Lung (tissue), 12 donors: ENCODE data around the gene RBM20. TPM values are rescaled to one million over a fixed set of nuclear protein-coding genes. Genes with fewer than 3 reads are reported as not detected.

Source experiments
- ATAC-seq: fragments of 200-7000 bp; cut with Tn5 transposase; one replicate; pipeline ENCODE4 v1.9.1; 2020; ENCODE audit warnings: moderate number of reproducible peaks; ENCODE audit not compliant: insufficient read depth, low FRiP score
- DNase-seq, 3 donors: peaks; one replicate each; pipeline ENCODE4 v3.0.0-alpha.2; 2013 to 2017
- H3K27ac ChIP-seq, 2 donors: one replicate each; pipeline ENCODE4 v1.5.1; 2013; ENCODE audit warnings: mild to moderate bottlenecking in 2 of 2, moderate library complexity in 2 of 2, control low read depth in 1 of 2, inconsistent platforms in 1 of 2, low read depth in 1 of 2, low read length in 1 of 2
- H3K27me3 ChIP-seq, 3 donors: one replicate each; pipeline ENCODE4 v1.5.1; 2013; ENCODE audit warnings: low read length in 2 of 3; ENCODE audit not compliant: control insufficient read depth in 3 of 3, insufficient read depth in 3 of 3
- H3K36me3 ChIP-seq, 4 donors: one replicate each; pipeline ENCODE4 v1.5.1; 2013; ENCODE audit warnings: low read length in 4 of 4, mild to moderate bottlenecking in 1 of 4, moderate library complexity in 1 of 4; ENCODE audit not compliant: control insufficient read depth in 4 of 4, insufficient read depth in 4 of 4
- H3K4me1 ChIP-seq, 5 donors: one replicate each; pipeline ENCODE4 v1.5.1; 2013; ENCODE audit warnings: low read length in 5 of 5, mild to moderate bottlenecking in 2 of 5, moderate library complexity in 1 of 5; ENCODE audit not compliant: control insufficient read depth in 5 of 5, insufficient read depth in 5 of 5
- H3K4me3 ChIP-seq: one replicate; pipeline ENCODE4 v1.5.1; 2013; ENCODE audit warnings: mild to moderate bottlenecking, control low read depth, moderate library complexity
- H3K9ac ChIP-seq, 2 donors: one replicate each; pipeline ENCODE4 v1.5.1; 2013; ENCODE audit warnings: low read length in 2 of 2, control low read depth in 1 of 2; ENCODE audit not compliant: insufficient read depth in 1 of 2
- H3K9me3 ChIP-seq, 4 donors: one replicate each; pipeline ENCODE4 v1.5.1; 2013; ENCODE audit warnings: low read length in 3 of 4, mild to moderate bottlenecking in 1 of 4, moderate library complexity in 1 of 4; ENCODE audit not compliant: control insufficient read depth in 4 of 4, insufficient read depth in 3 of 4
- WGBS, 2 donors: extraction: QIAGEN DNeasy Blood & Tissue Kit; methylation state at CpG; one replicate each; pipeline ENCODE4 v1.1.7; 2013; 5-methylcytosine and 5-hydroxymethylcytosine counted together
- polyA plus RNA-seq, 2 donors: library from polyadenylated mRNA; stranded (reverse); fragments of 200-250 nt; gene quantifications; one replicate each; pipeline ENCODE4 v1.2.1, GENCODE V29; 2013
- total RNA-seq, 2 donors: library from RNA; depleted of rRNA in 1 of 2; stranded (reverse); fragments of >200 nt in 1 of 2; gene quantifications; one replicate each; pipeline ENCODE4 v1.2.1, GENCODE V29; 2014 to 2021
- TF ChIP-seq, protein P1 (sequence below): IDR thresholded peaks from 2 replicates; pipeline ENCODE4 v1.5.1; 2012; ENCODE audit warnings: mild to moderate bottlenecking; ENCODE audit errors: control extremely low read depth, extremely low read depth
- donor health status: control.
- donor health status: control.
- donor health status: Bipolar disorder and iron deficiency.
- donor health status: healthy.
- donor health status: DM: yes; HTN: yes; CAD: no.

RBM20 gene
- total and polyA plus RNA-seq, 4 donors, result 0.25 to 3.3 (median 0.66) TPM

DNA sequence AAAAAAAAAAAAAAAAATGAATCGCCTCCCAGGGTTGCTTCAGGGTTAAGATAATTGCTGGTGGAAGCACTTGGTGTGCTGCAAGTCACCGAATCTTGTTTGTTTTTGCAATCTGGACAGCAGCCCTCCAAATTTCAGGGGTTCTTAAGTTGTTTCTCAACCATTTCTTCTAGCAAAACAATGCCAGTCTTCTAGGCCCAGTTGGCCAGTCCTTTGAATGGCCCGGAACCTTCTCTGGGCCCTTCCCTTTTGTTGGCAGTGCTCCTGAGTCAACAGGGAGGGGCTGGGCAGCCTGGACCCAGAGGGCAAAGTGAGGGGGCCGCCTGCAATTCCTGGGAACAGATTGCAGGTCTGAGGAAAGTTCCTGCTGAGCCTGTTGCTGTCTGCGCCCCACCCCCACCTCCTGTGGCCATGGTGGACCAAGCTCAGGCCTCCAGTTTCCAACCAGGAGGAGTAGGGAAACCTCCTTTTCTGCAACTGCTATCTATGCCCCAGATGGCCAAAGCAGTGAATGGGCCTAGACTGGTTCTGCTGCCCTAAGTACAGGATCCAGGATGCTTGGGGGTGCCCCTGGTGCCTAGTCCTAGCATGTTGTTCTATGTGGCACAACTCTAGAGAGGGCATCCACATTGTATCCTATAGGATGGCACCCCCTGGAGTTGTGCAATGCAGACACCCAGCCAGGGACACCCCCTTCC is 196.2 kb downstream of the RBM20 start:
- no peaks in the 10 kb centered on the region for H3K9me3 ChIP-seq
- ATAC-seq, result peak; percentile 10
- no peak for DNase-seq
- TF ChIP-seq, protein P1, sequence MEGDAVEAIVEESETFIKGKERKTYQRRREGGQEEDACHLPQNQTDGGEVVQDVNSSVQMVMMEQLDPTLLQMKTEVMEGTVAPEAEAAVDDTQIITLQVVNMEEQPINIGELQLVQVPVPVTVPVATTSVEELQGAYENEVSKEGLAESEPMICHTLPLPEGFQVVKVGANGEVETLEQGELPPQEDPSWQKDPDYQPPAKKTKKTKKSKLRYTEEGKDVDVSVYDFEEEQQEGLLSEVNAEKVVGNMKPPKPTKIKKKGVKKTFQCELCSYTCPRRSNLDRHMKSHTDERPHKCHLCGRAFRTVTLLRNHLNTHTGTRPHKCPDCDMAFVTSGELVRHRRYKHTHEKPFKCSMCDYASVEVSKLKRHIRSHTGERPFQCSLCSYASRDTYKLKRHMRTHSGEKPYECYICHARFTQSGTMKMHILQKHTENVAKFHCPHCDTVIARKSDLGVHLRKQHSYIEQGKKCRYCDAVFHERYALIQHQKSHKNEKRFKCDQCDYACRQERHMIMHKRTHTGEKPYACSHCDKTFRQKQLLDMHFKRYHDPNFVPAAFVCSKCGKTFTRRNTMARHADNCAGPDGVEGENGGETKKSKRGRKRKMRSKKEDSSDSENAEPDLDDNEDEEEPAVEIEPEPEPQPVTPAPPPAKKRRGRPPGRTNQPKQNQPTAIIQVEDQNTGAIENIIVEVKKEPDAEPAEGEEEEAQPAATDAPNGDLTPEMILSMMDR, result no peak
- H3K9ac ChIP-seq, result no peak overlapping the region
- no peak overlapping the region for H3K27ac ChIP-seq
- peaks cover 0 to 5% (median 3%) of the 10 kb centered on the region in 5 donors for H3K4me1 ChIP-seq
- H3K4me3 ChIP-seq, result no peak overlapping the region
- 64 to 65% methylated on average over 5 of the region's 5 CpGs for WGBS, 2 donors
- H3K36me3 ChIP-seq, result no peaks in the 10 kb centered on the region
- H3K27me3 ChIP-seq, result no peaks in the 10 kb centered on the region

DNA sequence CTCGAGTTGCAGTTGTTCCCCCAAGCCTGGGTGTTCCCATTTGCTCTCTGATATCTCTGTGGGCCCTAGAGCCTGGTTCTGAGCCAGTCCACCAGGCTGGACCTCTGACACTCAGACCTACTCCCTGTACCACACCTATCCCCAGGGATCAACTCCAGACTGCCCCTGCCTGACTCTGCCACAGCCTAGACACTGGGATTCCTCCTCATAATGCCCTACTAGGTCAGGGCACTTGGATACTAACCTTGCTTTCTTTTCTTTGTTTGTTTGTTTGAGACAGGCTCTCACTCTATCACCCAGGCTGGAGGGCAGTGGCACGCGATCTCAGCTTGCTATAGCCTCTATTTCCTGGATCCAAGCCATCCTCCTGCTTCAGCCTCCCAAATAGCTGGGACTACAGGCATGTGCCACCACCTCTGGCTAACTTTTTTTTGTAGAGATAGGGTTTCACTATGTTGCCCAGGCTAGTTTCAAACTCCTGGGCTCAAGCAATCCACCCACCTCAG is 196.8 kb downstream of the RBM20 start:
- no peak for ATAC-seq
- WGBS, 2 donors, result 79 to 81% methylated on average over 3 of the region's 3 CpGs
- Histone ChIP-seq H3K4me3 (no peak overlapping the region), H3K4me1 (peaks cover 0 to 5% (median 3%) of the 10 kb centered on the region in 5 donors), H3K27ac (no peak overlapping the region), H3K36me3 (no peaks in the 10 kb centered on the region), H3K9ac (no peak overlapping the region), H3K27me3 (no peaks in the 10 kb centered on the region), H3K9me3 (no peaks in the 10 kb centered on the region)
- no peak for DNase-seq
- TF ChIP-seq, protein P1, result no peak

DNA sequence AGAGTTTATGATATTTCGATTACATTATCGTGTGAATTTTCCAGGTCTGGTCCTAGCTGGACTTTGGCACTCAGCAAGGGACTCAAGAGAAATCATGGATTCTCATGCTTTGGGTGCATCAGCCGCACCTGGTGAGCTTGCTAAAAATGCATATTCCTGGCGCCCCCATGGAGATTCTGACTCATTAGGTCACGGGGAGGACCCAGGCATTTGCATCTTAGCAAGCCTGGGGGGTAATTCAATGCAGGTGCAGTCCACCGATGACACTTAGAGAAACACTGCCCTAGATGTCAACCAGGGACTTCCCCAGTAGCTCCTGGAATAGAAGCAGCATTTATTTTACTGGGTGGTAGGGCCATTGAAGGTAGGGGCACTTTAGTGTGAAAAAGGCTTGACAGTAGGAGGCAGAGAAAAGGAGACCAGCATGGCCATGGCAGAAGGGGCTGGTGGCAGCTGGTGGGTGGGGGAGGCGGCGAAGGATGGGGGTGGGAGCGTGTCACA is 197.7 kb downstream of the RBM20 start:
- Histone ChIP-seq H3K4me3 (no peak overlapping the region), H3K9ac (no peak overlapping the region), H3K27ac (no peak overlapping the region), H3K27me3 (no peaks in the 10 kb centered on the region), H3K9me3 (no peaks in the 10 kb centered on the region), H3K4me1 (peaks cover 0 to 5% (median 3%) of the 10 kb centered on the region in 5 donors), H3K36me3 (no peaks in the 10 kb centered on the region)
- TF ChIP-seq, protein P1, result no peak
- ATAC-seq, result no peak
- DNase-seq, result no peak
- WGBS, 2 donors, result 95 to 99% methylated on average over 9 of the region's 9 CpGs
